ENCODE data around the gene ATP1A1.

ATP1A1 gene

DNA sequence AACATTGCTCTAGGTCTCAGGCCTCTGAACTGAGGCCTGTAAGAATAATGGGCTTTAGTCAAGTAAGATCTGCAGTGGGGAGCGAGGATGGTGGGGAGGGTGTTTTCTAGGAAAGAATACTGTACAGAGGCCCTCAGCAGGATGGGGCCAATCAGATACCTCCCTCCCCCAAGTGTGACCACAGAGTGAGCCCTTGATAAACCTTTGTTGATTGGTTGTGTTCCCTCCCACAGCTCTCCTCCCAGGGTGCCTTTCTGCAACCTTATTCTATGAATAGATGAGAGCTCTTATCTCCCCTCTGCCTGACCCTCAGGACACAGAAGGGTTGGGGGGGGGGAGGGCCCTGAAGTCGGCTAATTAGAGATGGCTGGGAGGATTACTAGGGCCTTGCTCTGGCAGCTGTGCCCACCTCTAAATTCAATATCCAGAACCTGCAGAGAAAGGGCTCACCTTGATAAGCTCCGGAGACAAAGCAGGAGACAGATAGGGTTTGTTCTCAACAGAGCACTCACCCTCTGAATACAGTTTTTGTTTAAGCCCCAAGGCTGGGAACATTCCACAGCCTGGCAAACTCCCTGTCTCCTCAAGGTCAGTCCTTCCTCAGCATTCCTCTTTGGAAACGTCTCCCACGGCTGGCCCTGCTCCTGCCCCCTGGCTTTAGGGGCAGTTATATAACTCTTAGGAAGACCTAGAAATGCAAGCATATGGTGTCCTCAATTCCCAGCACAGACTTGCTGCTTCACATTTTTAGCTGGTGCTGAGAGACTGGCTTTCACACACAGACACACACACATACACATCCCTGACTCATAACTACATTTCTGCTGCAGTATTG, 42.9 kb downstream of the ATP1A1 start:
- no peak for FAIRE-seq

DNA sequence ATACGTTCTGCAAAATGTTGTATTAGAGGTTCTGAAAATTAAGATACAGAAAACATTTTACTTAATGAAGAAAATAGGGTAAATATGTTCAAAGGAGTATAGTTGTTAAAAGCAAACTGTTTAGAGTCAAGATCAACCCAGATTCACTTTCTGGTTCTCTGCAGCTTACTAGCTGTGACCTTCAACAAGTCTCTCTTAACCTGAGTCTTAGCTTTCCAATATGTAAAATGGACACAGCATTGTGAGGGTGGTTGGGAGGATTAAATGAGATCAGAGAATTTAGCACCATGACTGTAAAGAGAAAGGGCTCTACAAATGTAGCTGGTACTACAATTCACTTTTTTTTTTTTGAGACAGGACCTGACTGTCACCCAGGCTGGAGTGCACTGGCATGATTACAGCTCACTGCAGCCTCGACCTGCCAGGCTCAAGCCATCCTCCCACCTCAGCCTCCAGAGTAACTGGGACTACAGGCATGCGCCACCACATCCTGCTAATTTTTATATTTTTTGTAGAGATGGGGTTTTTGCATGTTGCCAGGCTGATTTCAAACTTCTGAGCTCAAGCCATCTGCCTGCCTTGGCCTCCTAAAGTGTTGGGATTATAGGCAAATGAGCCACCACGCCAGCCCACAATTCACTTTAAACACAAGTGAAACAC, 43.9 kb downstream of the ATP1A1 start:
- FAIRE-seq: no peak

DNA sequence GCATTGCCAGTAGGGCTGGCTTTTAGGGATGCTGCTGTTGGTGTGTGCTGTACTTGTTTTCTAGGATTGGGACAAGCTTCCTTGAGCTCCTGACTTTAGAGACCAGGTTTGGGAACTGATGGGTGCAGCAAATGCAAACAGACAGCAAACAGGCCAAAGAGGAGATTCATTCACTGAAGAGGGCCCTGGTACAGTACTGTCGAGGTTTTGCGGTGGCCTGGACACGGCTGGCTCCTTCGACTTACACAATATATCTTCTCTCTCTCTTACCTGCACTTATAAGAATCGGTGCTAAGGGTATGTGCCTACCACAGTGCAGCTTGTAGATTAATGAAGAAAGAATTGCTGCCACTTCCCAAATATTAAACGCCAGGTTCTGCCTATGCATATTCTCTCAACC, 44.6 kb downstream of the ATP1A1 start:
- FAIRE-seq: no peak

DNA sequence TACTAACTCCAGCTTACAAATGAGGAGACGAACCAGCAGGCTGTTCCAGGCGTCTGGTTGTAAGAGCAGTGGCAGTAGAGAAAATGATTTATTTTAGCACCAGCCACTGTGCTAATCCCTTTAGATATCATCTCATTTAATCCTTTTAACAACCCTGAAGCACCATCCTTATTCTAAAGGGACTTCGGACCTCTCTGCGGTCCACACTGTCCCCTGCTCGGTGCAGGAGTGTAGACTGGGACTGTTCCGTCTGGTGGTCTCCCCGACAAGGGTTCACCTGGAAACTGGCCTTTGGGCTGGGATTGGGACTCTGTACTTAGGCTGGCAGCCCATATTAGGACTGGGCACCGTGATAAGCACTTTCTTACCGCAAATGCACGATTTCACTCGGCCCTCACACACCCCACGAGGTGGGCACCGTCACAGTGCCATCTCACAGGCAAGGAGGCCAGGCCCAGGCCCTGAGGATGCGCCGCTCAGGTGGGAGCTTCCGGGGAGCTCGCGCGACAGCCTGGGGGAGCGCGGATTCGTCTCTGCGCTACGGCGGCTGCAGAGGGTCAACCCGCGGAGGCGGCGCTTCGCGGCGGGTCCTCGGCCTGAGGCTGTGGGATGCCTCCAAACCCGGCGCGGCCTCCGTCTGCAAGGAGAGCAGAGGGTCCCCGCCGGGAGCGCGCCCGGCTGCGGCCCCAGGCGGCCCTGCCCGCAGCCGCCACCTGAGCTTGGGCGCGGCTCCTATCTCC, 45.2 kb downstream of the ATP1A1 start:
- no peak for FAIRE-seq

DNA sequence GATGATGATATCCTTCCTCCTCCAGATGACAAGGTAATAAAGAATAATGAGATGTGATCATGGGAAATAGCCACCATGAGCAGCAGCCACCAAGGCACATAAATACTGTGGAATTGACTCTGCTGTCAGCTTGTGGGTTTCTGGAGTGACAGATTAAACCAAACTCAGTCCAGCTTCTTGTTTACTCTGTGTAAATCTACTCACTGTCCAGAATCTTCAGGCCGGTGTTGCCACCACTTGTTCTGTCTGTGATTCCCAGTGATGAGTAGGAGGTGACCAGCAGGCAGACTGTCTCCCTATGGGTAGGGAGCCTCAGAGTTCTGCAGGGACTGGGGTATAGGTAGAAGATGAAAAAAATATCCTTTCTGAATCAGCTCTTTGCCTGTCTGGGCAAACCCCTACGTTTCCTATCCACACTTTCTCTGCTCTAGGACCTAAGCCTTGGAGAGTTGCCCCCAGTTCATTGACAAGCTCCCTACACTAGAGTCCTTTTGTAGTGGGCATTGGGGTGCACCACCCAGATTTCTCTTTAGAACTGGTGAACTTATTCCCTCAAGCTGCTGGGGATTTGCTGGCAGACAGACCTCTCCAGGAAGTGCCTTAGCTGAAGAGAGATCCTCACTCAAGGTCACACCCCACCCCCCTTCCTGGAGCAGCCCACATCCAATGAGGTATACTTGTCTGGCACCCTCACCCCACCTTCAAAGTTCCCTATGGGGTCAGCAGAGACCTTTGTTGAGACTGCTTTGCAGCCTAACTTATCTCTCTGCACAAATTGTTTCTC, 47.6 kb downstream of the ATP1A1 start:
- no peak for FAIRE-seq

DNA sequence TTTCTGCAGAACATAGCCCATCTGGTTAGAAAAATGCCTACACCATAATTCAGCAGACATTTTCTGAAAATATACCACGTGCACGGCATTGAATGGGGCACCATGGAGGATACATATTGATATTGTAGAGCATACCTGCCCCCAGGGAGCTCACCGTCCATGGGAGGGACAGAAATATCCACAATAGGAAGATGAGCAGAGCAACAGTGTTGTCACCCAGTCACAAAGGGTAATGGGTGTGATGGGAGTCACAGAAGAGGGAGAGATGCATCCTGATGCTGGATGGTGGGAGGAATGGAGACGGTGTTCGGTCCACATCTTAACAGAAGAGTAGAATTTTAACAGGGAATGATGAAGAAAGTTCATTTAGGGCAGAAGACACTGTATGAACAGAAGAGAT, 51.4 kb downstream of the ATP1A1 start:
- FAIRE-seq: no peak

DNA sequence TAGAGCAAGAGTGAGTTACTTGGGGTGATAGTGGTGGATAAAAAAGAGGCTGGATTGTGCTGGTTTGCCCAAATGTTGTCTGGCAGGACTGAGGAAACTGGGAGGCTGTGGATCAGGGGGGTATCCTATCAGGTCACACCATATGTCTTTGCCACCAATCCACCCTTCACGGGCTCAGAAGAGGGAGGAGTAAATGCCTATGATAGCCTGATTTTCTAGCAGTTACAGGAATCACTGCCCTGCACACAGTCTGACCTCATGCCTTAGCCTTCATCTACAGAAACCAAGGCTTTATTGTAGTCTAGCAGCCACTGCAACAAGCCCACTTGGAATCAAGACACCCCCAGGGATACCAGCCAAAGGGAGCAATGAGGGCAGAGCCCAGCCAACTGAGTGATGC, 51.8 kb downstream of the ATP1A1 start:
- FAIRE-seq: no peak

DNA sequence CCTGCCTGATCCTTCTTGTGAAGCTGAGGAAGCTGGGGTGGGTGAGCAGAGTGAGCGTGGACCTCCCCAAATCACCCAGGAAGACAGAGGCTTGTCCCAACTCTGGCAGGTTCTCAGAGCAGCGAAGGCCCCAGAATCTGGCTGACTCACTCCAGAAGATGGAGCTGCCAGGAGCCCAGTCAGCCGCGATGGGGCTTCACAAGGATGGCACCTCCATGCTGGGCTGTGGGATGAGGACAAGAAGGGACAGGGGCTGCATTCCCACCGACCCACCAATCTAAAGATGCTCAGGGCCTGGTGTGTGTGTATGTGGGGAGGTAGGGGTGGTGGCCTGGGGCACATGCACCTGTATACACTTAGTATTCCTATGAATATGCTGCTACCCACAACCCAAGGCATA, 52.9 kb downstream of the ATP1A1 start:
- FAIRE-seq: no peak

DNA sequence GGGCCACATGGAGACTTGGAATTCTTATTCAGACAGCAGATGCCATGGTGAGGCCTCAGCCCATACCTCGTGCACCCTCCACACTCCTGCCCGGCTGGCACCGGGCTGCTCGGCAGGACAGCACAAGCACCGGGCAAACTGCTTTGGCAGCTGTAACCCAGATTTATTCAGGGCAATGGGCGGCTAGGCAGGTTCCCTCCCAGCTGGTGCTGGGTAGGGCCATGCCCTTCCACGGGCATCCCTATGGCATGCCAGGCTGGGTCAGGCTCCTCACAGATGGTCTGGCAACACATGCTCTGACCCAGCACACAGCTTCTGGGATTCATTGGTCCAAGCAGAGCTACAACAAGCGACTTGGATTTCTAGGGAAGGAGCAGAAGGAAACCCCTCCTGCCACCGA, 53.4 kb downstream of the ATP1A1 start:
- FAIRE-seq: no peak

DNA sequence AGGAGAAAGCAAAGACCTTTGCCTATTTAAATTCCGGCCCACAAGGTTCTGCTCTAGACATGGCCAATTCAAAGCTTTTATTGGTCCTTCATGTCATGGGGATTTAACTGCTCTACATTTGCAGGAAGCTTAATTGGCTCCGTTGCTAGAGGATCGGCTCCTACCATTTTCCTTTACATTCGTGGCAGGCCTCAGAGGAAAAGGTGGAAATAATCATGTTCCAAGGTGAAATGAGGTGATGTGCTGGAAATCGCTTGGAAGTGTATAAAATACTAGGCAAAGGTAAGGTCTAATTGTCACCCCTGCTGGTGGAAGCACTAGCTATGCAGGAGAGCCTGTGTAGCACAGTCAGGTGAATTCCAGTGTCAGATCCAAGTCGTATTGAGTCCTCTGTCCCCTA, 55.5 kb downstream of the ATP1A1 start:
- no peak for FAIRE-seq

DNA sequence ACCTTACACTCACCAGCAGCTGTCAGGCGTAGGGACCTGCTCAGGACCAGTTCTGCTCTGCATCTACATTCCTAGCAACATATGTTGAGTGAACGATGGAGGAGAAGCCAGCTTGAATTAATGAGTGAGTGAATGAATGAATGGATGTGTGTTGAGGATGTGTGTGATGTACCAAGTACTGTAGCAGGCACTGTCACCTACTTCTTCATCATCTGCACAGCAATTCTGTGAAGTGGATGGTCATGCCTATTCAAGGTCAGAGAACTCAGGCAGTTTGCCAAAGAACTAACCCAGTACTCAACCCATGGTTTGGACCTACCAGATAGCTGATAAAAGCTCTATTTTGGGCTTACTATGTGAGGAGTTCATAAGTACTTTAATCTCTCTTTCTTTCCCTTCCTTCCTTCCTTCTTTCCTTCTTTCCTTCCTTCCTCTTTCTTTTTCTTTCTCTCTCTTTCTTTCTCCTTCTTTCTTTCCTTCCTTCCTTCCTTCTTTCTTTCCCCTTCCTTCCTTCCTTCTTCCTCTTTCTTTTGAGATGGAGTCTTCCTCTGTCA, 56.9 kb downstream of the ATP1A1 start:
- FAIRE-seq: no peak

DNA sequence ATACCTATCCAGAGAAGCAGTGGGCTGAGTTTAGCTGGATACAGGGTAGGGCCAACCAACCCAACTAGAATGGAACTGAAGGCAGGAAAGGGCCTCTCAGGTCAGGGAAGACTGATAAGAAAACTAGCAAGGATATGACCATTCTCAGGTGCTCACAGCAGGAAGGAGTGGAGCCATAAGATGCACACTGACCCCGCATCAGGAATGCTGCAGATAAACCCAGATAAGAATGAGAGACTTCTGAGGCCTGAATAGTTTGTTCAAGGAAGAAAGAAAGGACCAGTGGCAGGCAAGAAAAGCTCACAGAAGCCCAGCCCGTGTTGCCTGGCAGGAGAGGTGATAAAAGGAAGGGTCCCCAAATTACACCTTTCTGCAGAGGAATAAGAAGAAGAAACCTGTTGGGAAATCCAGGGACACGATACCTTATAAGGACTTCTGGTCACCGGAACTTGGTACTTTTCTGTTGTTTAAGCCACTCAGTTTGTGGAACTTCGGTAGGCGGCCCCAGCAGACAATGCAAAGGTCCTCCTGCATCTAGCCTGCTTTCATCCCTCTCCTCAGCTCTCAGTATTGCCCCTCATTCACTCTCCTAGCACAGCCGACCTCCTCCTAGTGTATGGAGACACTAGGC, 58.9 kb downstream of the ATP1A1 start:
- no peak for FAIRE-seq

DNA sequence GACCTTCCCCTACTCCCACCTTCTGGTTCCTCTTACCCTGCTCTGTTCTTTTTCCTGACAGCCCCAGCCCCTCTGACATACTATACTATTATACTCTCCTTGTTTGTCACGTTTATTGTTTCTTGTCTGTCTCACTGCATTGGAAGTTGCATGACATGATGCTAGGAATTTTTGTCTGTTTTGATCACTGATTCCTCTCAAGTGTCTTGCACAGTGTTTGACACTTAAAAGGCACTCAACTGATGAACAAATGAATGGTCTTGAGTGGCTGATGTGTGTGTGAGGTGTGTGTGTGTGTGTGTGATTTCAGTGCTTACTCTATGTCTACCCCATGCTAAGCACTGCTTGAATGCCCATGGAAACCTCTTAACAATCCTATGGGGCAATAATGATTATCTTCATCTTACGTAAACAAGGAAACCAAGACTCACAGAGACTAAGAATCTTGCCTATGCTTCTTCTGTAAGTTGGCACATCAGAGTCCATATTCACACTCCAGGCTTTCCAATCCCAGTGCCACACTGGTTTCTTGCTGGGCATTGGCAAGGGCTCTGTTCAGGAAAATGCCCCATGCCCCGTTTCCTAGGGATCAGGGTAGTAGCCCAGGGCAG, 59.7 kb downstream of the ATP1A1 start:
- no peak for FAIRE-seq

DNA sequence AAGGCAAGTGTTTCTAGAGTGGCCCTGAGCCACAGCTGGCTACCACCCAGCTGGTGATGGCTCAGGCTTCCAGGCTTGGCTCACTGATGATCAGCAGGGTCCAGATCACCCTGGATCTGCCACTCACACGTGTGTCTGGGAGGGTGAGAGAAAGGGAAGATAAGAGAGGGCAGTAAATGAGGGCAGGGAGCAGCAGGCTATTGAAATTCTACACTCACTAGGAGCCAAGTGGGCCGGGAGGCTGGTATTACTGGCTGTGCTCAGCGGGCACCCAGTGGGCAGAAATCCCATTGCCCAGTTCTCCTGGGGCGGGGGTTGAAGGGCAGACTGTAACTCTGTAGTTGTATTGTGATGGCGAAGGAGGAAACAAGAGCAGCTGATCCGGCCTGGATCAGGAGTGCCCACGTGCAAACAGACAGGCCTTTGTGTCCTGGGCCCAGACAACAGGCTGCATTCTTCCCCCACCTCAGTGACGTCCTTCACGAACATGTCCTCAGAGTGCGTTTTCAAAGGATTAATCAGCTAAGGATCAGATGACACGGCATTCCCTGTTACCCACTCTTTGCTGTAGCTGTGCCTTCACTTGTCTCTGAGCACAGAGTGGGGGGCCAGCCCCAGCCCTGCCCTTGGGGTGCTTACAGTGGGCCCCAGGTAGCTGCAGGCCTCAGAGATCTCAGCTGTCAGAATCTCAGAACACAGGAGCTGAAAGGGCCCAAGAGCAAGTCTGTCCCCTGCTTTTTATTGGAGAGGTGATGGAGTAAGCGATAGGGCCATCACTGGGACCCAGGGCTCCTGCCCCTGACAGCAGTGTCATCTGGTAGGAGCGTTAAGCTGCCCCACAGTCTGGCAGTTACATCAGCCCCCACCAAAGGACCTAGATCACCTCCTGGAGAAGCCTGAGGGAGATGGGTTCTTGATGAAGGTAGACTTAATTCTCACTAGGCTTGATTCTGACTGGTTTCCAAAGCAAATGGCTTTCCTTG, 60.5 kb downstream of the ATP1A1 start:
- FAIRE-seq: no peak

DNA sequence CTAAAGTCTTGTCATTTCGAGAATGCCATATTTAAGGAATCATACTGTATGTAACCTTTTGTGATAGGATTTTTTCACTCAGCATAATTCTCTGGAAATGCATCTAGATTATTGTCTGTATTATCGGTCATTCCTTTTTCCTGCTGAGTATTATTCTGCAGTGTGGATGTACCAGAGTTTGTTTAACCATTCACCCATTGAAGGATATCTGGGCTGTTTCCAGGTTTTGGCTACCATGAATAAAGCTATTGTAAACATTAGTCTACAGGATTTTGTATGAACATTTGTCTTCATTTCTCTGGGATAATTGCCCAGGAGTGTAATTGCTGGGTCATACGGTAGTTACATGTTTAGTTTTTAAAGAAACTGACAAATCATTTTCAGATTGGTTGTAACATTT, 61.8 kb downstream of the ATP1A1 start:
- FAIRE-seq: no peak

DNA sequence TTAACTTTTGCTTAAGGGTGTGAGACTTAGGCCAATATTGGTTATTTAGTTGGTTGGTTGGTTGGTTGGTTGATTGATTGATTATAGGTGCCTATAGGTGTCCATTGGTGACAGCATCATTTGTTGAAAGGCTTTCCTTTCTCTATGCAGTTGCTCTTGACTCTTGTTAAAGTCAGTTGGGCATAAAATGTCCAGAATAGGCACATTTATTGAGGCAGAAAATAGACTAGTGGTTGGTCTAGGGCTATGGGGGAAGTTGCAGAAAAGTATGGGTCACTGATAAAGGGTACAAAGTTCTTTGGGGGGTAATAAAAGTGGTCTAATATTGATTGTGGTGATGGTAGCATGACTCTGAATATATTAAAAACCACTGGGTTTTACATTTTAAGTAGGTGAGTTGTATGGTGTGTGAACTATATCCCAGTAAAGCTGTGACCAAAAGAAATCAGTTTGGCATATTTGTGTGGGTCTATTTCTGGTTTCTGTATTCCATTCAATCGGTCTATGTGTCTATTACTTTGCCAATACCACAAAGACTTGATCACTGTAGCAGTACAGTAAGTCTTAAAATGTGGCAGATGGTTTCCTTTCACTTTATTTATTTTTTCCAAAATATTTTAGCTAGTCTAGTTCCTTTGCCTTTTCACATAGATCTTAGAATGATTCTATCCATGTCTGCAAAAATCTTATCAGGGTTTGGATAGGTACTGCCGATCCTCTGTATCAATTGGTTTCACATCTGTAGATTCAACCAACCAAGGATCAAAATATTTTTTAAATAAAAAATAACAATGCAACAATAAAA, 63.0 kb downstream of the ATP1A1 start:
- FAIRE-seq: no peak

DNA sequence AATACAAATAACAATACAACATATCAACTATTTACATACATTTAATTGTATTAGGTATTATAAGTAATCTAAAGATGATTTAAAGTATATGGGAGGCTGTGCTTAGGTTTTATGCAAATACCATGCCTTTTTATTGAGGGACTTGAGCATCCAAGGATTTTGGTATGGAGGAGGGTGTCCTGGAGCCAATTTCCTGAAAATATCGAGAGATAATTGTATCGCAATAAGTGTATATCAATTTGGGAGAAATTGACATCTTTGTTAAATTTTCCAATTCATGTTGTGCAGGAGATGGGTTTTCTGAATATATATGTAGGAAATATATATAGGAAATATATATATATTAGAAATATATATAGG, 63.5 kb downstream of the ATP1A1 start:
- FAIRE-seq: no peak

DNA sequence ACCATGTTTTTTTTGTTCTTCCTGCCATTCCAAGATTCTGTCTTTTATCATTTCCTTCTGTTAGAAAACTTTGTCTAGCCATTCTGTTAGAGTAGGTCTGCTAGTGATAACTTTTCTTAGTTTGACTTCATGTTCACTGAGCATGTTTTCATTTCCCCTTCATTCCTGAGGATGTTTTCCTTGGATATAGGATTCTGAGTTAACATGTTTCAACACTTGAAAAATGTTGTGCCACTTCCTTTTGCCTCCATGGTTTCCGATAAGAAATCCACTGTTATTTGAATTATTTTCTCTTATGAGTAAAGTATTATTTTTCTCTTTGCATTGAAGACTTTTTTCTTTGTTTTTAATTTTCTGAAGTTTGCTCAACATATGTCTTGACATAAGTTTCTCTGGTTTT, 66.7 kb downstream of the ATP1A1 start:
- FAIRE-seq: no peak

DNA sequence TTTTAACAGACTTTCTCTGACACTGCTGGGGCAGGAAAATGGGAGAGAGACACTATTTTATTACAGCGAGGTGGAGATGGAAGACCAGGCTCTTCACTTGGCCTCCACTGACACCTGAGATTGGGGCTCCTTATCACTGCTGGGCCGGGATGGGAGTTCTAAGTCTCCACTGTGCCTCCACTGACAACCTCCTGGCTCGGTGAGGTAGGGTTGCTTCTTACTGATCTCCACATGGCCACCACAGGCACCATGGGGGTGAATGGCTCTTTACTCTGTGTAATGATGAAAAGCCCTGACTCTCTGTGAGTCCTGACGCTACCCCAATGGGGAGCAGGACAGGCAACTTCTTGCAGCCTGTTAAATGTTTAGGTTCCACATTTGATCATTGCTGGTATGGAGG, 67.7 kb downstream of the ATP1A1 start:
- FAIRE-seq: no peak

DNA sequence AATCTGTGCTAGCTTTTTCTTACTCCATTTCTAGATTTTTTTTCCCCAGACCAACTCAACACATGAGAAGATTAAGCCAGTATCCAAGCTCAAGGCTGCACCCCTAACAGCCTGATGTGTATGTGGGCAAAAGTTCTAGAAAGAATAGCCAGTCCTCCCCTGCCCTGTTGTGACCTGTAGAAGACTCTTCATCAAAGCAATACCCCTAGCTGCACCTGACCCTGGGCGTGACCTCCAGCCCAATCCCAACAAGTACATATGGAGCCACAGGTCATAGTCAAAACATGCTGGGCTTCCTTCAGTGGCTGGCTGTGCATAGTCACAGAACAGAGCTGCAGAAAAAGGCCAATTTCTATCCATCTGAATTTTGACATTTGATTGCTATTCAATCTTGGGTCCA, 72.5 kb downstream of the ATP1A1 start:
- no peak for FAIRE-seq

All from G401.6 (cell line).